Stomach (tissue), 9 donors: ENCODE measurements around the gene GALNT18. TPM values are rescaled to one million over a fixed set of nuclear protein-coding genes. Genes with fewer than 3 reads are reported as not detected.

Experiments
- DNase-seq, 2 donors: peaks; one replicate each; pipeline versions ENCODE4 v3.0.0 to v3.0.0-alpha.2; 2013 to 2019
- H3K27ac ChIP-seq, 5 donors: fragments of 200-600 bp in 4 of 5; sonication (generic) in 4 of 5; one replicate each; pipeline ENCODE4 v1.5.1; 2013 to 2019; ENCODE audit warnings: mild to moderate bottlenecking in 1 of 5, moderate library complexity in 1 of 5
- H3K27me3 ChIP-seq, 3 donors: fragments of 200-600 bp; sonication (generic); one replicate each; pipeline ENCODE4 v1.5.1; 2017 to 2019; ENCODE audit warnings: mixed run types in 1 of 3
- H3K36me3 ChIP-seq, 4 donors: fragments of 200-600 bp; sonication (generic); 1 replicate in 3 of 4; 2 replicates in 1 of 4; pipeline ENCODE4 v1.5.1; 2016 to 2019
- H3K4me1 ChIP-seq, 4 donors: fragments of 200-600 bp; sonication (generic); one replicate each; pipeline ENCODE4 v1.5.1; 2016 to 2019
- H3K4me3 ChIP-seq, 4 donors: fragments of 200-600 bp; sonication (generic) in 3 of 4; one replicate each; pipeline ENCODE4 v1.5.1; 2016 to 2019; ENCODE audit warnings: mild to moderate bottlenecking in 1 of 4
- H3K9me3 ChIP-seq, 4 donors: fragments of 200-600 bp; sonication (generic); one replicate each; pipeline ENCODE4 v1.5.1; 2016 to 2019
- CTCF ChIP-seq, 7 experiments: fragments of 450-650 bp in 4 of 7; fragments of 200-600 bp in 3 of 7; sonication (generic) in 3 of 7; IDR thresholded peaks; one replicate each; pipeline ENCODE4 v1.5.1; 2016 to 2019; ENCODE audit warnings: antibody characterized with exemption in 7 of 7, control low read depth in 2 of 7, mild to moderate bottlenecking in 1 of 7
- EP300 ChIP-seq: sonication (generic); formaldehyde crosslinking; IDR thresholded peaks from one replicate; pipeline ENCODE4 v1.6.1; 2017; ENCODE audit warnings: antibody characterized with exemption
- POLR2A ChIP-seq, 4 donors: fragments of 450-650 bp; IDR thresholded peaks; one replicate each; pipeline ENCODE4 v1.6.1; 2016; ENCODE audit warnings: antibody characterized with exemption in 4 of 4, control low read depth in 2 of 4, mild to moderate bottlenecking in 1 of 4, moderate library complexity in 1 of 4
- POLR2AphosphoS5 ChIP-seq, 3 donors: sonication (generic); formaldehyde crosslinking; IDR thresholded peaks; one replicate each; pipeline ENCODE4 v1.6.1; 2016; ENCODE audit warnings: antibody characterized with exemption in 3 of 3
- WGBS, 5 donors: extraction: QIAGEN DNeasy Blood & Tissue Kit in 3 of 5; methylation state at CpG; one replicate each; pipeline versions ENCODE4 v1.1.5 to v1.1.7; 2013 to 2018; 5-methylcytosine and 5-hydroxymethylcytosine counted together
- intact Hi-C: fragments of 100-400 bp; cut with DNase I; formaldehyde crosslinking; loops from one replicate; pipeline ENCODE4 v1.15.1; 2023; ENCODE audit warnings: low total_unique reads
- polyA plus RNA-seq, 3 donors: library from polyadenylated mRNA; stranded (reverse); fragments of 200-250 nt; gene quantifications; one replicate each; pipeline ENCODE4 v1.2.3, GENCODE V29; 2013
- total RNA-seq, 5 donors: library from RNA; depleted of rRNA; stranded (reverse); fragments of >200 nt; gene quantifications; one replicate each; pipeline versions ENCODE4 v1.1.0 to v1.2.3, GENCODE V29; 2014 to 2016
- donor health status: healthy with polysubstance abuse.
- donor health status: Bipolar disorder and iron deficiency.
- donor health status: healthy.

Gene GALNT18
- total and polyA plus RNA-seq, 8 donors, result 0.58 to 16.1 (median 2.7) TPM

DNA sequence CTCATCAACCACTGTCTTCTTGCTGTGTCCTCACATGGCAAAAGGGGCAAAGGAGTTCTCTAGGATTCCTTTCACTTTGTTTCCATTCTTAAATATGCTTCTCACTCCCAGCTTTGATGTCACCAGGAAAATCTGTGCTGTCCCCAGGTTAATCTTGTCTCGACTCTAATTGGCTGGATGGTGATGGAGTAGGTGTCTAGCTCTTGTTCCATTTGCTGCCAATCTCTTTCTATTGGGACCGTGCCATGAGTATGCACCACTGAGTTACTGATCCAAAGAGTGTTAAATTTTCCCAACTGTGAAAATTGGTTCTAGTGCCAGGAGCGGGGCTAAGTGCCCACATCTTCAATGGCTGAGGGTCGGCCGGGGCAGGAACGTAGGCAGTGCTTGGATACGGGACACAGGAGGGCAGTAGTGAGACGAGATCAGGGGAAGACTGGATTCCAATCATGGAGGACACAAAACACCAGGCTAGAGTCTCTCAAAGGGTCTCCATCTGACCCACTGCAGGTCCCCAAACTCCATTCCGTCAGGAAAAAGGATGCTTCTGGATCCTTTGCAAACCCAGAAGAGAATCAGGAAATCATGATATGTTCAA is 221.1 kb downstream of the GALNT18 start:
- H3K27me3 ChIP-seq, result peaks cover 0 to 14% (median 6%) of the 10 kb centered on the region in 3 donors
- H3K4me1 ChIP-seq, result peaks cover 0 to 14% (median 7%) of the 10 kb centered on the region in 4 donors
- H3K9me3 ChIP-seq, result no peaks in the 10 kb centered on the region
- no peak for DNase-seq
- no peak overlapping the region for H3K27ac ChIP-seq
- no peak for TF ChIP-seq POLR2A (IDR thresholded peaks at IDR 0.05)
- no peak for TF ChIP-seq POLR2AphosphoS5 (IDR thresholded peaks at IDR 0.05)
- no peak for TF ChIP-seq CTCF (IDR thresholded peaks at IDR 0.05)
- TF ChIP-seq EP300, result no peak
- H3K4me3 ChIP-seq, result no peak overlapping the region
- no peaks in the 10 kb centered on the region for H3K36me3 ChIP-seq
- WGBS, 5 donors, result 77 to 83% (median 80%) methylated on average over 9 of the region's 9 CpGs
- intact Hi-C loops, result no loop called here

- Histone ChIP-seq H3K9me3 (no peaks in the 10 kb centered on the region), H3K4me1 (peaks cover 0 to 14% (median 7%) of the 10 kb centered on the region in 4 donors), H3K36me3 (no peaks in the 10 kb centered on the region), H3K27me3 (peaks cover 0 to 14% (median 6%) of the 10 kb centered on the region in 3 donors), H3K27ac (no peak overlapping the region), H3K4me3 (no peak overlapping the region)
- no peak for TF ChIP-seq POLR2AphosphoS5 (IDR thresholded peaks at IDR 0.05)
- no peak for TF ChIP-seq EP300
- TF ChIP-seq CTCF (IDR thresholded peaks at IDR 0.05), result no peak
- no peak for TF ChIP-seq POLR2A (IDR thresholded peaks at IDR 0.05)
- DNase-seq, result no peak
- WGBS, 5 donors, result 94 to 96% (median 95%) methylated on average over 3 of the region's 3 CpGs
- intact Hi-C loops, result no loop called here
Observed at GRCh38 chr11:11400121-11400520, 221.7 kb downstream of the GALNT18 start.

DNA sequence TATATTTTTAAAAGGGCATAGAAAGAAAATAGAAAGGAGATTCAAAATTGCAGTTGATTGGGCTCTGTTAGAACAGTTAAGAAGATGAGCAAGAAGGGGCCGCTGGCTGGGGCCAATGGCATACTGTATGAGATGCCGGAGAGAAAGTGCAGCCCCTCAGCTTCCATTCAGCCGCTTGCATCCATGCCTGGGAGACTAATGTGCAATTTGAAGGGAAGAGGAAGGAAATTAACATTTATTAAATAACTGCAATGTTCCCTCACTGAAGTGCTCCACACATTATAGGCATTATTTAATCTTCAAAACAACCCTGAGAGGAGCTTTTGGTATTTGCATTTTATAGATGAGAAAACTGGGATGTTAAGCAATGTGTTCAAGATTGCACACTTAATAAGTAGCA is 224.0 kb downstream of the GALNT18 start:
- H3K36me3 ChIP-seq, result no peaks in the 10 kb centered on the region
- H3K4me1 ChIP-seq, result no peaks in the 10 kb centered on the region
- H3K9me3 ChIP-seq, result no peaks in the 10 kb centered on the region
- no peak overlapping the region for H3K4me3 ChIP-seq
- intact Hi-C loops, result no loop called here
- TF ChIP-seq POLR2A (IDR thresholded peaks at IDR 0.05), result no peak
- TF ChIP-seq EP300, result no peak
- TF ChIP-seq CTCF (IDR thresholded peaks at IDR 0.05), result no peak
- no peak for TF ChIP-seq POLR2AphosphoS5 (IDR thresholded peaks at IDR 0.05)
- no peak for DNase-seq
- WGBS, 5 donors, result 88 to 96% (median 92%) methylated on average over 3 of the region's 3 CpGs
- H3K27me3 ChIP-seq, result no peaks in the 10 kb centered on the region
- H3K27ac ChIP-seq, result no peak overlapping the region

- Histone ChIP-seq H3K4me3 (no peak overlapping the region), H3K36me3 (no peaks in the 10 kb centered on the region), H3K27ac (no peak overlapping the region), H3K9me3 (no peaks in the 10 kb centered on the region), H3K4me1 (peaks cover 0 to 4% (median 0%) of the 10 kb centered on the region in 4 donors), H3K27me3 (no peaks in the 10 kb centered on the region)
- WGBS, 5 donors, result 38 to 62% (median 52%) methylated on average over 2 of the region's 2 CpGs
- no peak for DNase-seq
- intact Hi-C loops, result no loop called here
- TF ChIP-seq CTCF (IDR thresholded peaks at IDR 0.05) (no peak), POLR2AphosphoS5 (IDR thresholded peaks at IDR 0.05) (no peak), EP300 (no peak), POLR2A (IDR thresholded peaks at IDR 0.05) (no peak)
Observed at GRCh38 chr11:11397036-11397415, 224.8 kb downstream of the GALNT18 start.
